Upper lobe of right lung (tissue), 1 donor: ENCODE results near the gene SERPINB5. TPM values are rescaled to one million over a fixed set of nuclear protein-coding genes. Genes with fewer than 3 reads are reported as not detected.

Experiments used
- ATAC-seq: fragments of 200-7000 bp; cut with Tn5 transposase; one replicate; pipeline ENCODE4 v1.9.1; 2020; ENCODE audit warnings: mild to moderate bottlenecking, moderate library complexity
- DNase-seq: peaks from one replicate; pipeline ENCODE4 v3.0.0-alpha.2; 2020
- H3K27ac ChIP-seq: fragments of 200-600 bp; one replicate; pipeline ENCODE4 v1.8.0; 2022
- H3K27me3 ChIP-seq: fragments of 200-600 bp; one replicate; pipeline ENCODE4 v1.8.0; 2022; ENCODE audit warnings: mild to moderate bottlenecking
- H3K36me3 ChIP-seq: fragments of 200-600 bp; one replicate; pipeline ENCODE4 v1.8.0; 2022
- H3K4me1 ChIP-seq: fragments of 200-600 bp; one replicate; pipeline ENCODE4 v1.8.0; 2022
- H3K4me3 ChIP-seq: fragments of 200-600 bp; one replicate; pipeline ENCODE4 v1.8.0; 2022; ENCODE audit warnings: mild to moderate bottlenecking
- H3K9me3 ChIP-seq: fragments of 200-600 bp; one replicate; pipeline ENCODE4 v1.8.0; 2022
- CTCF ChIP-seq: fragments of 200-600 bp; IDR thresholded peaks from one replicate; pipeline ENCODE4 v1.8.0; 2022; ENCODE audit warnings: antibody characterized with exemption
- intact Hi-C: fragments of 100-400 bp; cut with DNase I; formaldehyde crosslinking; loops from one replicate; pipeline ENCODE4 v1.11.0; 2022
- total RNA-seq: library from RNA; stranded (reverse); fragmentation: NEBNext Ultra II Directional; extraction: Animal tissue kit (Norgen Biotek cat#: 25700); gene quantifications from one replicate; pipeline ENCODE4 v1.2.1, GENCODE V29; 2021
- donor health status: DM: no; HTN: yes; CAD: no; lungs with severe emphysema.

Gene SERPINB5
- total RNA-seq, 1 donor from 2014 or later = 0.55 TPM

GRCh38 chr18:63527251-63527650 is 50.5 kb downstream of the SERPINB5 start:
- intact Hi-C loops = no loop called here
- no peak for TF ChIP-seq CTCF
- no peaks in the 10 kb centered on the region for H3K36me3 ChIP-seq

DNA sequence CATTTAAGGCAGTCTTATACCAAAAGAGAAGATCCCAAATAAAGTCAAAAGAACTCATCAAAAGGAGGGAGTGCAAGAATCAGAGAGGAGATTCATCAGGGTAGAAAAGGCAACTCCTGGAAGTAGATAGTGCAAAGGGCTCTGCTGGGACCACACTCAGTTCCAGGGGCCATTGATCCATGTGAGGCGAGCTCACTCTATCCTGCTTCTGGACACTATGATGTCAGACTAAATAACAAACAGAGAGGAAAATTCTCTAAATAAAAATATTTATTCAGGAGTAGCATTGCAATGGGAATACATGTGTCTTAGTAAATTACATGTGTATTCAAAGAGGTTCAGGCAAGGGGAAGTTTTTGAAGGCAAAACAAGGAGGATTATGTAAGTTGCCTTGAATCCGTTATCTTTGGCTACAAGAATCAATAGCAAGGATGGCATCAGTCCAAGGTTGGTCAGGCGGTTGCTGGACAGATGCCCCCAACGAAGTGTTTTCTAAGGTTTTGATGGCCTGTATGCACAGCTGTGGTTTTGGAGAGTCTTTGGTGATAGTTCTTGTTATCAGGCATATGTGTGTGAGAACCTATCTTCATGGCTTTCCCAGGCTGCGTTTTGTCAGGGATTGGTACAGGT is 52.2 kb downstream of the SERPINB5 start:
- Histone ChIP-seq H3K4me3 (no peak overlapping the region), H3K27ac (no peak overlapping the region), H3K4me1 (no peaks in the 10 kb centered on the region), H3K27me3 (no peaks in the 10 kb centered on the region), H3K9me3 (no peaks in the 10 kb centered on the region), H3K36me3 (no peaks in the 10 kb centered on the region)
- no peak for DNase-seq
- intact Hi-C loops = no loop called here
- TF ChIP-seq CTCF = no peak
- ATAC-seq = no peak

More at GRCh38 chr18:63527251-63527650, 50.5 kb downstream of the SERPINB5 start:
- Histone ChIP-seq H3K27me3 (no peaks in the 10 kb centered on the region), H3K9me3 (no peaks in the 10 kb centered on the region), H3K4me1 (no peaks in the 10 kb centered on the region), H3K27ac (no peak overlapping the region), H3K4me3 (no peak overlapping the region)
- ATAC-seq (no peak), DNase-seq (no peak)

GRCh38 chr18:63532471-63532870 is 55.7 kb downstream of the SERPINB5 start:
- H3K27ac ChIP-seq = no peak overlapping the region
- no peak for TF ChIP-seq CTCF
- DNase-seq = no peak
- ATAC-seq = no peak
- H3K9me3 ChIP-seq = no peaks in the 10 kb centered on the region
- H3K36me3 ChIP-seq = no peaks in the 10 kb centered on the region
- no peaks in the 10 kb centered on the region for H3K27me3 ChIP-seq
- H3K4me1 ChIP-seq = no peaks in the 10 kb centered on the region
- H3K4me3 ChIP-seq = no peak overlapping the region
- intact Hi-C loops = no loop called here

GRCh38 chr18:63534615-63535014 is 57.9 kb downstream of the SERPINB5 start:
- ATAC-seq (no peak), DNase-seq (no peak)
- no peak for TF ChIP-seq CTCF
- no peak overlapping the region for H3K4me3 ChIP-seq
- H3K36me3 ChIP-seq = no peaks in the 10 kb centered on the region
- H3K9me3 ChIP-seq = no peaks in the 10 kb centered on the region
- H3K27ac ChIP-seq = no peak overlapping the region
- intact Hi-C loops = no loop called here
- H3K27me3 ChIP-seq = no peaks in the 10 kb centered on the region
- no peaks in the 10 kb centered on the region for H3K4me1 ChIP-seq

GRCh38 chr18:63539904-63540510 is 63.2 kb downstream of the SERPINB5 start:
- Histone ChIP-seq H3K9me3 (no peaks in the 10 kb centered on the region), H3K27ac (no peak overlapping the region), H3K4me3 (no peak overlapping the region), H3K27me3 (no peaks in the 10 kb centered on the region), H3K36me3 (no peaks in the 10 kb centered on the region), H3K4me1 (no peaks in the 10 kb centered on the region)
- TF ChIP-seq CTCF = no peak
- intact Hi-C loops = no loop called here
- ATAC-seq (no peak), DNase-seq (no peak)
